GOT3 (cell line): ENCODE results near the gene MYLK4.

Experiments
- DNase-seq: peaks from one replicate; lab custom pipeline; 2025; ENCODE audit warnings: mixed read lengths; lab: John Stamatoyannopoulos, UW

MYLK4 gene

GRCh38 chr6:2733324-2733723 is 17.4 kb downstream of the MYLK4 start:
- no peak for DNase-seq

DNA sequence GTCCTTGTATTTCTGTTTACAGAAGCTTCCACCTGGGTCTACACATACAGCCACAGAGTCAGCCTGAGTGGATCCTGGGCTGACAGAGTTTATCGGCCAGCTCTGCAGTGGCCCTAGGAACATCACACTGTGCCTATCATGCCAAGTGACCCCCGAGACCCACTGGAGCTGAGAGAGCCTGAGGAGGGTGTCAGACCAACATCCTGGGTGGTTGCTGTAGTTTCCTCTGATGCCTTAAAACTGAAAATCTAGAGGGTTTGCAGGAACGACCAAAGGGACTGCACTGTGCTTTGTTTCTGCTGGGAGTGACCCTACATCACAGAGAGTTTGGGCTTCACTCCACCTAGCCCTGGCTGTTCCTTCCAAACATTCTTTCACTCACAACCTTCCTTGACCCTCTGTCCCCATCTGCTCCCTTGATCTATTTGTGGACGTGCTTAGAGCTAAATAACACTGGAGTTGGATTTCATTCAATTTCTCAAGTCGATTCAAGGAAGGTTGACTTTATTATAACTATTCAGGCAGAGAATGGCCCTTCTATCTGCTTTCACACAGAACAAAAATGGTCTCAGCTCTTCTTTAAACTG is 18.1 kb downstream of the MYLK4 start:
- no peak for DNase-seq

GRCh38 chr6:2731281-2731909 is 19.3 kb downstream of the MYLK4 start:
- DNase-seq = no peak

GRCh38 chr6:2730353-2731107 is 20.2 kb downstream of the MYLK4 start:
- no peak for DNase-seq

DNA sequence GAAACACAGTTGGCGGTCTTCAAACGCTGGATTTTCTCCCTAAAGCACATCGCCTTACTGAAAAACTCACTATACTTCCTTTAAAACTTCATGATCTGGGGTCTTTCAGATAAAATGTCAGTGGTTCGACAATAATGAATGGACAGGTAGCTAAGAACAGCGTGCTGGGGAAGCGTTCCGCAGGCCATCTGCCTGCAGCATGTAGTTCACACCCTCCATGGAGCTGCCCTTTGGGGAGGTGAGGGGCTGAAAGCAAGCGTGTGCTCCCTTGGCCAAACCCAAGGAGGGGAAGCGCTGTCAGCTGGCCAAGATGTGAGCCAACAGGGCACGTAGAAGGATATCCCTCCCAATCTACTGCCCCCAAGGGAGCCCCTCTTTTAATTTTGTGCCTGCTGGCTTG is 20.8 kb downstream of the MYLK4 start:
- DNase-seq = no peak

- DNase-seq = no peak
These were observed 24.6 kb downstream of the MYLK4 start for GRCh38 chr6:2725999-2726567.

- no peak for DNase-seq
These were observed 25.2 kb downstream of the MYLK4 start for GRCh38 chr6:2725364-2725988.

DNA sequence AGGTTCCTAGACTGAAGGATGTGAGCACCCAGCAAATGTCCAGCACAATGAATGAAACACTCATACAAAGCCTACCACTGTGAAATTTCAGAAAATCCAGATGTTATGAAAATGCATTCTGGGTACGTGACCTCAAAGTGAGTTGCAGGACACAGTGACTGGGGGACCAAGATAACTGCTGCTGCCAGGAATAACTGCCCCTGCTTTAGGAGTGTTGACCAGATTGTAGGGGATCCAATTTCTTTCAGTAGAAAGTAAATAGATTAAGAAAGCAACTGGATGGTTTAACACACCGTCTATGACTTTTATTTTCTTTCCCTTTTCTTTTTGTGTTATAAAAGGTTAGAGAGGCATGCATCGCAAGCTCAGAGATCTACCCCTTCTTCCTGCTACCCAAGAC is 29.5 kb downstream of the MYLK4 start:
- no peak for DNase-seq

- DNase-seq = no peak
These were observed 31.6 kb downstream of the MYLK4 start for GRCh38 chr6:2719093-2719455.

- no peak for DNase-seq
These were observed 32.2 kb downstream of the MYLK4 start for GRCh38 chr6:2718334-2719092.

GRCh38 chr6:2716936-2717700 is 33.6 kb downstream of the MYLK4 start:
- DNase-seq = no peak

- no peak for DNase-seq
These were observed 35.0 kb downstream of the MYLK4 start for GRCh38 chr6:2715737-2716136.

GRCh38 chr6:2714111-2714895 is 36.4 kb downstream of the MYLK4 start:
- DNase-seq = no peak

GRCh38 chr6:2713473-2714110 is 37.1 kb downstream of the MYLK4 start:
- DNase-seq = no peak

- DNase-seq = no peak
These were observed 38.6 kb downstream of the MYLK4 start for GRCh38 chr6:2712102-2712501.

DNA sequence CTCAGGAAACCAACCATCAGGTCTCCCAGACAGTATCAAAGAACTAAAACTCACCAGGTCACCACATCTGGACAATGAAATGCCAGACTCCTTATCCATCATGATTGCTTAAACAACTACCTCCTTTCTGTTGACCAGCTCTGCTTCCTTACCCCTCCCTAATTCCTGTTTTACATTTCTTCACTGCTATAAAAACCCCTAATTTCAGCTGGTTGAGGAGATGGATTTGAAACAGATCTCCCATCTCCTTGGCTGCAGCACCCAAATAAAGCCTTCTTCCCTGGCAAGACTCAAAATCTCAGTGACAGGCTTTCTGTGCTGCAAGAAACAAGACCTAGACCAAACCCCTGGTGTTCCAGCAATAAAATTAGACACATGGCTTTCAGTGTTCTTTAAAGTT is 40.3 kb downstream of the MYLK4 start:
- DNase-seq = no peak

- no peak for DNase-seq
These were observed 42.3 kb downstream of the MYLK4 start for GRCh38 chr6:2708456-2708855.

- DNase-seq = no peak
These were observed 44.2 kb downstream of the MYLK4 start for GRCh38 chr6:2706558-2706957.

DNA sequence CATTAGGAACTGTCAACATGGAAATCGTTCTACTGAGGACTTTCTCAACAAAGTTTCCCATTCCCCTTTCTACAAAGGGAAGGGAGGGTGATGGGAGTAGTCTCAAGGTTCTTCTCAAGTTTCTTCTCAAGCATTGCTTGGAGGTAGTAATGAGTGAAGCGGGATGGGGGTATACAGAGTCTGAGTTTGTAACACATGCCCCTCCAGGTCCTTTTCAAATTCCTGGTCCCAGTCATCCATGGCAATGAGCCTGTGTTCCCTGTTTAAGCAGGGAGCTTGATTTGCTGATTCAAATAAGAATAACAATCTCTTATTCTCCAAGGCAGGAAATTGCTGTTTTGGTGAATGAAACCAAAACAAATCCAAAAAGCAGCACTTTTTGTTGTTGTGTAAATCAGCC is 45.5 kb downstream of the MYLK4 start:
- no peak for DNase-seq

- no peak for DNase-seq
These were observed 53.4 kb downstream of the MYLK4 start for GRCh38 chr6:2697291-2697690.
